ENCODE data around the gene PRKCD. TPM values are rescaled to one million over a fixed set of nuclear protein-coding genes. Genes with fewer than 3 reads are reported as not detected.

The PRKCD gene
- total and polyA plus RNA-seq, 9 of the 15 experiments (the other 6 are each of a cell fraction or from before 2014, with no cell fraction given) = 2.5 to 19.5 (median 6.1) TPM

- TF ChIP-seq NBN (IDR thresholded peaks at IDR 0.05; ENCODE audit: low read depth) (peak; percentile 55; the same call in 1 of the 2 replicates), ZNF318 (IDR thresholded peaks at IDR 0.05; ENCODE audit: borderline replicate concordance in 1 of 2, low read depth in 1 of 2) (0 out of 4 replicates have a peak, but pooled peaks of 1 of the 2 experiments have one; percentile 21), MXD1 (CRISPR knock-in tag; IDR thresholded peaks at IDR 0.05; ENCODE audit: borderline replicate concordance, poor library complexity, severe bottlenecking) (no peak), E2F1 (CRISPR knock-in tag; IDR thresholded peaks at IDR 0.05) (no peak), SIN3A (IDR thresholded peaks at IDR 0.05; ENCODE audit: borderline replicate concordance in 2 of 2, control insufficient read depth in 1 of 2, low read depth in 2 of 2, low read length in 2 of 2) (peak; percentile 67 to 70; a peak in 2 of 4 replicates), ZFP30 (CRISPR knock-in tag; IDR thresholded peaks at IDR 0.05; ENCODE audit: borderline replicate concordance) (no peak), NFRKB (IDR thresholded peaks at IDR 0.05; ENCODE audit: low read depth) (peak; percentile 53), TAF15 (IDR thresholded peaks at IDR 0.05; ENCODE audit: low read depth, low read length) (no peak), FOXJ3 (CRISPR knock-in tag; IDR thresholded peaks at IDR 0.05) (no peak), IFI16 (CRISPR knock-in tag; IDR thresholded peaks at IDR 0.05) (no peak), ZNF445 (CRISPR knock-in tag; IDR thresholded peaks at IDR 0.05; ENCODE audit: low read depth) (no peak), NR2C2 (CRISPR knock-in tag; IDR thresholded peaks at IDR 0.05) (no peak), NR2C2 (tag; IDR thresholded peaks at IDR 0.05) (peak; percentile 49; the same call in 1 of the 2 replicates), USF2 (CRISPR knock-in tag; IDR thresholded peaks at IDR 0.05) (no peak), MIER1 (IDR thresholded peaks at IDR 0.05; ENCODE audit: low read depth) (no peak)
Measured at GRCh38 chr3:53130179-53131061, 30.6 kb upstream of the PRKCD start, which contains the start of gene RFT1 (continued).
